ENCODE measurements around the gene CYFIP1. TPM values are rescaled to one million over a fixed set of nuclear protein-coding genes. Genes with fewer than 3 reads are reported as not detected.

The CYFIP1 gene
- total and polyA plus RNA-seq, 2 of the 8 experiments (the other 6 are each of a cell fraction or from before 2014, with no cell fraction given) = 38.6 to 81.7 TPM

- no peak for TF ChIP-seq USF2 (IDR thresholded peaks at IDR 0.05; ENCODE audit: low read length)
- no peak for TF ChIP-seq CREB1 (IDR thresholded peaks at IDR 0.05)
- no peak for TF ChIP-seq BCL11A (IDR thresholded peaks at IDR 0.05; ENCODE audit: low read depth in 2 of 2, low read length in 2 of 2)
Measured at GRCh38 chr15:22942877-22943276, 37.3 kb downstream of the CYFIP1 start (continued).

Measured in H1 (cell line).